Activated CD8-positive, alpha-beta memory T cell treated with anti-CD3 and anti-CD28 coated beads for 48 hours (primary cell): ENCODE data around the gene NUSAP1.
A peak's percentile ranks its signal among the peaks of the same experiment; 100 is the strongest.
"Not testable (repeated sequence)": the region's sequence is repeated elsewhere in the genome, so short reads cannot be mapped to it uniquely, and the experiment has no call there.

Experiments
- DNase-seq, 3 experiments: peaks; one replicate each; pipeline ENCODE4 v3.0.0-alpha.2; 2020; ENCODE audit warnings: low read depth in 2 of 3, low spot score in 2 of 3

NUSAP1 gene

DNA sequence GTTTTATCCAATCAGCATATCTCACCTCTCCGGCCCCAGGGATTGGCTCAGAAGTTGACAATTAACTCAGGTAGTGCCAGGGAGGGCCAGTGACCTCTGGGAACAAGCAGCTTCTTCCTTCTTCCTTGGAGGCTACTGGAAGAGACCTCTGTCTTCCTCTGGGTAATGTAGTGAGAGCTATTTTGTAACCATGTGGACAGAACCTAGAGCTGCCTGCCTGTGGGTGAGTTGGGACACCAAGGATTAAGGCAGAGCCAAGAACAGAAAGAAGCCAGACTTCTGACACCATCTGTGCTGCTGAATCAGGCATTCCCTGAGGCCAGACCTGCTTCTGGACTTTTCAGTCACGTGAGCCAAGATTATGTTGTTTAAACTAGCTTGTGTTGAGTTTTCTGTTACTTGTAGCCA lies 75.6 kb downstream of the NUSAP1 start:
- DNase-seq: no peak

DNA sequence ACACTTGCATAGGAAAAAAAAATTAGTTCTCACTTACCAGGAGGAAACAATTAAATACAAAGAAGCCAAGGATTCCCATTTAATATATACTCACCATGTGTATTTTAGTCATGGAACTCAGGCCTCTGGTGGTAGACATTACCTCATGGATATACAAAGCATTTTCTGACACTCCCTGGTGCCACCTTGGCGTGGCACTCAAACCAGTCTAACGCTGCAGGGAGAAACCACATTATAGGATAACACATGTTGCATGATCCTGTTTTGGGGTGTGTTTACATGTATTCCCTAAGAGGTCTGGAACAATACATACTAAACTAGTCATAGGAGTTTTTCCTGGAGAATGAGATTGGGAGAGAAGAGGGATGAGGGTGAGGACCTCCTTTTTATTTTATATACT lies 78.3 kb downstream of the NUSAP1 start:
- no peak for DNase-seq

DNA sequence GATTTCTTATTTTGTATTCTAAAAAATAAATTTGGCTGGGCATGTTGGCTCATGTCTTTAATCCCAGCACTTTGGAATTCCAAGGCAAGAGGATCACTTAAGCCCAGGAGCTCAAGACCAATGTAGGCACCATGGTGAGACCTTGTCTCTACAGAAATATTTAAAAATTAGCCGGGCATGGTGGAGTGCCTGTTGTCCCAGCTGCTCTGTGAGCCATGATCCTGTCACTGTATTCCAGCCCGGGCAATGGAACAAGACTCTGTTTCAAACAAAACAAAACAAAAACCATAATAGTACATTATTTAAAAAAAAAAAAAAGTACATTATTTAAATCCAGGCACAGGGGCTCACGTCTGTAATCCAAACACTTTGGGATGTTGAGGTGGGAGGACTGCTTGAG lies 78.8 kb downstream of the NUSAP1 start:
- no peak for DNase-seq

DNA sequence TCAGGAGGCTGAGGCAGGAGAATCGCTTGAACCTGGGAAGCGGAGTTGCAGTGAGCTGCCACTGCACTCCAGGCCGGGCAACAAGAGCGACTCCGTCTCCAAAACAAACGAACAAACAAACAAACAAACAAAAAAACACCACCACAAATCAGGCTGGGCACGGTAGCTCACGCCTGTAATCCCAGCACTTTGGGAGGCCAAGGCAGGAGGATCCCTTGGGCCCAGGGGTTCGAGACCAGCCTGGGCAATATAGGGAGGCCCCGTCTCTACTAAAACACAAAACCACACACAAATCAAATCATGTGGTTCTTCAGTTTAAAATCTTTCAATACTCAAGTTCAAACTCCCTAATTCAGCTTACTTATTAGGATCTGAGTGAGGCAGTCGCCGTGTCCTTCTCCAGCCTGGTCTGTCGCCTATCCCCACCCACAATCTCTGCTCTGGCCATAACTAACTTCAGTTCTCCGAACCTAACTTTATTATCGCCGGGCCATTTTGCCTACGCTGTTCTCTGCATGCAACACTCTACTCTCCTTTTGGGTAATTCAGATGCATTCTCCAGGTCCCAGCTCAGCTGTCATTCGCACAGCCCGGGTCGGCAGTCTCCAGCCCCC lies 83.6 kb downstream of the NUSAP1 start:
- DNase-seq: no peak

DNA sequence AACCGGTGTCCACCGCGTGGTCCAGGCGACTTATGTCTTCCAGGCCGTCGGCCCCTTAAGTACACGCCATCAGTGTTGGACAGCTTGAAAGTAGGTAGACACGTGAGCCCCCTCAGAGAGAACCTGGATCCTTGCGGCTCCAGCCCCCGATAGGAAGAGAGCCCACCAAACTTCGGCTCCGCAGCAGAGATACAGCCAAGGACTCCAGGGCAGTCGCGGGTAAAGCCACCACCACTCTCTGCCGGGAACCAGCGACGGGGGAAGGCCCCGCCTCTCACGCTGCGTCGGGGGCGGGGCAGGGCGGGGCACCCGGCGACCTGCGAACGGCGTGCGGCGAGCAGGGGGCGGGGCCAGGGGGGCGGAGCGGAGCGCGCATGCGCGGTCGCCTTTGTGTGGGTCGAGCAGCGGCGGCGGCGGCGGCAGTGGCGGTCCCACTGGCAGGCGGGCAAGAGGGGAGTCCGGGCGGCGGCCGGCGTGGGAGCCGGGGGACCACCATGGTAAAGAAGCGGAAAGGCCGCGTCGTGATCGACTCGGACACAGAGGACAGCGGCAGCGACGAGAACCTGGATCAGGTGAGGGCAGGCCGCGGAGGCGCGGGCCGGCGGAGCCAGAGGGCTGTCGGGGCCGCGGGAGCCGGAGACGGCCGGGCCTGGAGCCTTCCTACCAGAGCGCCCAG lies 84.2 kb downstream of the NUSAP1 start, which contains the start of gene RTF1:
Gene RTF1, plus strand, starts transcription at position 354 of the 676 bp plus-strand sequence. Its CDS starts 21 bp downstream, at position 375.
- peak; percentile 96 to 97 (median 97) for DNase-seq

DNA sequence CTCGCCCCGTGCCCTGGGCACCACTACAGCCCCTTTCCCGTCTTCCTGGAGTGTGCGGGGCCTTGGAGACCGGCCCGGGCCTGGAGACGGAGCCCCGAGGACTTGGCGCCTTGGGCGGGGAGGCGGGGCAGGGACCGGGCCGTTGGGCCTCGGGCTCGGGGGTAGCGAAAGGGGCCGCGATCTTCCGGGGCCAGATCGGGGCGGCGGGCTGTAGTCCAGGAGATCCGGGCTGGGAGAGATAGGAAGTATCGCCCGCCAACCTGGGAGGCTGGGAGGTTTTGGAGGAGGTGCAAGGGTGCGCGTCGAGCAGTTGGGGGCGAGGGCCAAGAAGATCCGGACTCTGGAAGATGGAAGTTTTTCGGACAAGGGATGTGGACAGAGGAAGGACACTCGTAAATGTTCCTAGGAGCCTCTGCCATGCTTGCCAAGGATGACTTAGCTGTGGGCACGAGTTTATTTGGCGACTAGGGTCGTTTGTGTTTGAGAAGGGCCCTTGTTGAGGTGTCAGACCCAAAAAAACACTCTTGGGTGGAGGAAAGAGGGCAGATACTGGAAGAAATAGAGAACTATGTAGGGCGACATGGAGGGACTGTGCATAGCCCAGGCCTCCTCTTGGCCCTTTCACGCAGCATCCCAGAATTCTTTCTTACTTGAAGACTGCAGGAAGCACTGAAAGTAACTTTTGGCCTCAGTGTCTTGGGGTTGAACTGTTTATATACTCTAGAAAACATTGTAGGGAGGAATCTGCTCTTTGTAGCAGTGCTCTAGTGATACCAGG lies 84.9 kb downstream of the NUSAP1 start:
- no peak for DNase-seq

DNA sequence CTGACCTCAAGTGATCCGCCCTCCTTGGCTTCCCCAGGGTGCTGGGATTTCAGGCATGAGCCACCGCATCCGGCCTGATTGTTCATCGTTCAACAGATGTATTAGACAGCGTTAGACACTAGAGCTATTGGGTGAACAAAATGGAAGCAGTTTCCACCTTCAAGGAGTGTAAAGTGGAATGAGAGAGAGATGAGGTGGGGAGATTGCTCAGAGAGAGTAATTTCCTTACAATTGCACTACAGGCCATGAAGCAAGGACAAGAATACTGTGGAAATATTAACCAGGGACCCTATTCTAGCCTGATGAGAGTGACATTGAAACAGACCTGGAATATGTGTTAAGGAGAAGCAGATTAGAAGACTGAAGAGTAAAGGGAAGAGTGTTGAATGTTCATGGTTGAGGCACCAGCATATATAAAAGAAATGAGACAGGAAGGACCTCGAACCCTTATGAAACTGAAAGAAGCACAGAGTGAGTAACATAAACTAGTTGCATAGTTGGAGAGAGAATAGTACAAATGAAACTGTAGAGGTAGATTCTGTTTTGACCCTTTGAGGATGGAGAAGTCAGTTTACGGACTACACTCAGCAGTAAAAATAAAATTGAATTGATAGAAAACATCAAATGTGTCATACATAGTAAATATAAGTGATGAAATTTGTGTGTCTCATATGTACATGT lies 91.4 kb downstream of the NUSAP1 start:
- DNase-seq: no peak

DNA sequence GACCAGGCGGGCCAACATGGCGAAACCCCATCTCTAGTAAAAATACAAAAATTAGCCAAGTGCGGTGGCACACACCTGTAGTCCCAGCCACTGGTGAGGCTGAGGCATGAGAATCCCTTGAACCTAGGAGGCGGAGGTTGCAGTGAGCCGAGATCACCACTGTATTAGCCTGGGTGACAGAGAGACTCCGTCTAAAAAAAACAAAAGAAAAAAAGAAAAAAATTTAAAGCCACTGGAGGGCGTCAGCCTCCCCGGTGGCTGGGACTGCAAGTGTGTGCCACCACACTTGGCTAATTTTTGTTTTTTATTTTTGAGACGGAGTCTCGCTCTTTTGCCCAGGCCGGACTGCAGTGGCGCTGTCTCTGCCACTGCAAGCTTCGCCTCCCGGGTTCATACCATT lies 92.1 kb downstream of the NUSAP1 start:
- DNase-seq: no peak

DNA sequence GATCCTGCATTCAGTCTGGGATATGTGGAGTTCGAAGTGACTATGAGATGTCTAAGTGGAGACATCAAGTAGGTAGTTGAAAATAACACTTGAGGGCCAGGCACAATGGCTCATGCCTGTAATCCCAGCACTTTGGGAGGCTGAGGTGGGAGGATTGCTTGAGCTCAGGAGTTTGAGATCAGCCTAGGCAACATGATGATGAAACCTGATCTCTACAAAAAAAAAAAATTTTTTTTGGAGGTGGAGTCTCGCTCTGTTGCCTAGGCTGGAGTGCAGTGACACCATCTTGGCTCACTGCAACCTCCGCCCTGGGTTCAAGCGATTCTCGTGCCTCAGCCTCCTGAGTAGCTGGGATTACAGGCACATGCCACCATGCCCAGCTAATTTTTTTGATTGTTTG lies 93.2 kb downstream of the NUSAP1 start:
- not testable (repeated sequence) for DNase-seq

DNA sequence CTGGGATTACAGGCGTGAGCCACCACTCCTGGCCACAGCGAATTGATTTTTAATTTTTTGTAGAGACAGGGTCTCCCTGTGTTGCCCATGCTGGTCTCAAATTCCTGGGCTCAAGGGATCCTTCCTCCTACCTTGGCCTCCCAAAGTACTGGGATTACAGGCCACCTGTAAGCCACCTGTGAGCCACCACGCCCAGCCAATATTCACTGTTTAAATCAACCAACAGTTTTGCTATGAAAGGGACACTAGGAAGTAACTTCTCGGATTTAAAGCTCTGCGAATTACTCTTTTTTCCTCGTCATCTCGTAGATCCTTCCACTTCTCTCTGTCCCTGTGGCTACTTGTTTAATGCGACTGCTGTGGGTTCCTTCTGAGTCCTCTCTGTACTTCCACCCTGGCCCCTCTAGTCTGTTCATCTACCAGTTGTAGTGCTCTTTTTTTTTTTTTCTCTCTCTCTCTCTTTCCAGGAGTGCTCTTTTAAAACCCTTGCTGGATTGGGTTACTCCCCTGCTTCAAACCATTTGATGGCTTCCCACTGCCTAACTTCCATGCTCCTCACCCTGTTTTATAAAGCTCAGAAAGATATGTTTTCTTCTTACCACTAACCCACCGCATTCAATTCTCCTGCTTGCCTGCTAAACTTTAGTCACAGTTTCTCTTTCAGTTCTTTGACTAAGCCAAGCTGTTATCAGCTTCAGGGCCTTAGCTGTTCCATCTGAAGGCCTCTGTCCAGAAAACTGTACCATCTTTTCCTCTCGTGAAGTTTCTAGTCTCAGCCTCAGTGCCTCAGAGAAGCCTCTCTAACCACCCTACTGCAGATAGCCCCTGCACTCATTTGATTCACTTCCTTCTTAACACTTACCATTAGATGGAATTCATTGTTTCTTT lies 96.6 kb downstream of the NUSAP1 start:
- DNase-seq: no peak
